ENCODE results near the gene GRAMD2B.

GRAMD2B gene

GRCh38 chr5:126484253-126484652 is 61.0 kb downstream of the GRAMD2B start:
- H3K4me3 ChIP-seq (ENCODE audit: low read length), result no peak overlapping the region
- TF ChIP-seq CTCF (conservative IDR thresholded peaks at IDR 0.05; ENCODE audit: low read depth, low read length), result no peak
- no peak for DNase-seq (ENCODE audit: low read depth)

- no peak for DNase-seq (ENCODE audit: low read depth)
- TF ChIP-seq CTCF (conservative IDR thresholded peaks at IDR 0.05; ENCODE audit: low read depth, low read length), result no peak
- H3K4me3 ChIP-seq (ENCODE audit: low read length), result no peak overlapping the region
Measured at GRCh38 chr5:126486332-126486731, 63.1 kb downstream of the GRAMD2B start.

DNA sequence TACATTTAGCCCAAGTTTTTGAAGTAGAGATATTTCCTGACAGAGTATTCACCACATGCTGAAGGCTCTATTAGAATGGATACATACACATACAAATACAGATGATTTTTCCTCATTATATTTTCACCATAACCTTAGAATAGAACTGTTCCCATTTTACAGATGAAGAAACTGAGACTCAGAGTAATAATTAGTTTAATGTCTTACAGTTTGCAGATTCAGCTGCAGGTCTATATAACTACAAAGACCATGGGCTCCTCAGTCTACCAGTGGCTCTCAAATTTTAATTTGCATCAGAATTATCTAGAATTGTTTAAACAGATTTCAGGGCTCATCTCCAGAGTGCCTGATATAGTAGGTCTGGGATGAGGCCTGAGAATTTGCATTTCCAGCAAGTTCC is 64.4 kb downstream of the GRAMD2B start:
- no peak overlapping the region for H3K4me3 ChIP-seq (ENCODE audit: low read length)
- TF ChIP-seq CTCF (conservative IDR thresholded peaks at IDR 0.05; ENCODE audit: low read depth, low read length), result no peak
- DNase-seq (ENCODE audit: low read depth), result no peak

- no peak for TF ChIP-seq CTCF (conservative IDR thresholded peaks at IDR 0.05; ENCODE audit: low read depth, low read length)
- peak; percentile 56 for DNase-seq (ENCODE audit: low read depth)
- no peak overlapping the region for H3K4me3 ChIP-seq (ENCODE audit: low read length)
Measured at GRCh38 chr5:126488443-126489065, 65.3 kb downstream of the GRAMD2B start.

DNA sequence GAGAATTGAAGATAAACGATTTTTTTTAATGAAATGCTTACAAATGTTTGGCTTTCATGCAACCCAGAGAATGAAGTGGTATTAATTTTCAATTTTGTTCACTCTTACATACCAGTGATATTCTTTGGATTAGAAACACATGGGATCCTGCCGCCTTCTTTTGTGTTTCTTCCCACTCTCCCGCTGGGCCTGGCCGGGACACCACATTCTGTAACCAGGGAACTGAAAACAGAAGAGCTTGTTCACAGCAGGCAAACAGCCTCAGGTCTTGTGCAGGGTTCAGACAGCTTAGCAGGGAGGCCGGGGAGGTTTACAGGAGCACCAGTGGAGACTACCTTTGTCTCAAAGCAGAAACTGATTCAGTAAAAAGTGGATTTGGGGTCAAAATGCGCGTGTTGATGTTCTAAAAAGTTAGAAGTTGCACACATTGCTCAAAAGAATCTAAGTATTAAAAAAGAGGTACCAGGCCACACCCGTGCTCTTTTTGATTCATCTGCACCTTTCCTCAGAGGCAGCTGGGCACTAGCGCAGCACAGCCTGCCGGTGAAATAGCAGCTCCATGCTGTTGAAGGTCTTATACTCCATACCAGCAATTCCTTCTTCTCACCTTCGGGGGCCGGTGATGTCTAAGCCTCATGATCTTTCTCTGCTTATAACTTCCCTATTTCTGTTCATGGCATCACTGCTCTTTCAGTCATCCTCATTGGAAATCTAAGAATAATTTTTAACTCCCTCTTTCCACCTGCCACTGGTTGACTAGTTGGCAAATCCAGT is 67.1 kb downstream of the GRAMD2B start:
- TF ChIP-seq CTCF (conservative IDR thresholded peaks at IDR 0.05; ENCODE audit: low read depth, low read length), result peak; percentile 18
- no peak for DNase-seq (ENCODE audit: low read depth)
- H3K4me3 ChIP-seq (ENCODE audit: low read length), result no peak overlapping the region

DNA sequence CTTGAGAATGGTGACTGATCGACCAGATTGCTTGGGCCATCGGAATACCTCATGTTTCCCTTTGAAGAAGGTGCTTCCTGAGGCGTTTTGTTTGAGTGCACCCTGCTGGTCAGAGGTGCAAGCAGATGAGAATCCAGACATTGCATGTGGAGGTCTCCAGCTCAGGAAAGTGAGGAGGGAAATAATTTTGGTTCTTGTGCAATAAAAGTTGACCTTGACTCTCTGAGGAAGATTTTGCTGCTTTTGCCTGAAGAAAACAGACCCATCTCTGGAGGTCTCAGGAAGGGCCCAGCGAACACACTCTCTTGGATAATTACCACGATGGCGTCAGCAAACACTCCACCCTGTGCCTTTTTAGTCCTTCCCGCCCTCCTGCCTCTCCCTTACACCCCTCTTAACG is 69.7 kb downstream of the GRAMD2B start:
- DNase-seq (ENCODE audit: low read depth), result no peak
- peak; percentile 37 for TF ChIP-seq CTCF (conservative IDR thresholded peaks at IDR 0.05; ENCODE audit: low read depth, low read length)
- H3K4me3 ChIP-seq (ENCODE audit: low read length), result no peak overlapping the region

GRCh38 chr5:126494393-126494792 is 71.2 kb downstream of the GRAMD2B start:
- DNase-seq (ENCODE audit: low read depth), result no peak
- no peak for TF ChIP-seq CTCF (conservative IDR thresholded peaks at IDR 0.05; ENCODE audit: low read depth, low read length)
- no peak overlapping the region for H3K4me3 ChIP-seq (ENCODE audit: low read length)

Data from retinal pigment epithelial cell (primary cell).